Posterior vena cava (tissue), 2 donors: ENCODE results near the gene CHST11. TPM values are rescaled to one million over a fixed set of nuclear protein-coding genes. Genes with fewer than 3 reads are reported as not detected.
A peak's percentile ranks its signal among the peaks of the same experiment; 100 is the strongest.
"Not testable (repeated sequence)": the region's sequence is repeated elsewhere in the genome, so short reads cannot be mapped to it uniquely, and the experiment has no call there.

ENCODE experiments used
- DNase-seq: peaks from one replicate; pipeline ENCODE4 v3.0.0-alpha.2; 2020; ENCODE audit warnings: low spot score
- intact Hi-C, 2 donors: fragments of 100-400 bp; cut with DNase I; formaldehyde crosslinking; loops; one replicate each; pipeline versions ENCODE4 v1.14.1 to v1.14.2; 2022 to 2023
- total RNA-seq, 2 donors: library from RNA; stranded (reverse); fragmentation: NEBNext Ultra II Directional; extraction: Animal tissue kit (Norgen Biotek cat#: 25700); gene quantifications; one replicate each; pipeline ENCODE4 v1.2.1, GENCODE V29; 2021
- donor health status: DM: yes; HTN: yes; CAD: no.
- donor health status: DM: yes; HTN: yes; CAD: no.

CHST11 gene
- total RNA-seq, 2 donors from 2014 or later, result 17.1 to 17.4 TPM

- DNase-seq, result no peak
- intact Hi-C loops, result no loop called here
These were observed 272.3 kb downstream of the CHST11 start for GRCh38 chr12:104729091-104729490.

- DNase-seq, result no peak
- intact Hi-C loops, result no loop called here
These were observed 273.1 kb downstream of the CHST11 start for GRCh38 chr12:104729610-104730446.

- DNase-seq, result no peak
- intact Hi-C loops, result no loop called here
These were observed 274.0 kb downstream of the CHST11 start for GRCh38 chr12:104730763-104731162.

GRCh38 chr12:104733717-104734175 lies 277.0 kb downstream of the CHST11 start:
- intact Hi-C loops, result no loop called here
- no peak for DNase-seq

GRCh38 chr12:104734541-104735095 lies 277.9 kb downstream of the CHST11 start:
- intact Hi-C loops, result no loop called here

GRCh38 chr12:104735801-104736200 lies 279.1 kb downstream of the CHST11 start:
- peak; percentile 66 for DNase-seq
- intact Hi-C loops, result no loop called here

More at GRCh38 chr12:104734541-104735095, 277.9 kb downstream of the CHST11 start:
- DNase-seq, result no peak

- peak; percentile 61 for DNase-seq
- intact Hi-C loops, result no loop called here
These were observed 279.6 kb downstream of the CHST11 start for GRCh38 chr12:104736307-104736706.

- no peak for DNase-seq
- intact Hi-C loops, result no loop called here
These were observed 280.4 kb downstream of the CHST11 start for GRCh38 chr12:104737113-104737512.

- DNase-seq, result no peak
- intact Hi-C loops, result no loop called here
These were observed 281.1 kb downstream of the CHST11 start for GRCh38 chr12:104737791-104738301.

- intact Hi-C loops, result no loop called here
These were observed 281.6 kb downstream of the CHST11 start for GRCh38 chr12:104738331-104738730.

GRCh38 chr12:104738776-104739642 lies 282.3 kb downstream of the CHST11 start:
- intact Hi-C loops, result no loop called here
- DNase-seq, result peak; percentile 46

More at GRCh38 chr12:104738331-104738730, 281.6 kb downstream of the CHST11 start:
- DNase-seq, result peak; percentile 66

- intact Hi-C loops, result no loop called here
- peak; percentile 66 for DNase-seq
These were observed 283.9 kb downstream of the CHST11 start for GRCh38 chr12:104740668-104741067.

GRCh38 chr12:104741077-104741476 lies 284.3 kb downstream of the CHST11 start:
- intact Hi-C loops, result no loop called here
- DNase-seq, result peak; percentile 53

- intact Hi-C loops, result no loop called here
These were observed 285.0 kb downstream of the CHST11 start for GRCh38 chr12:104741497-104742367.

GRCh38 chr12:104742551-104743201 lies 285.9 kb downstream of the CHST11 start:
- peak; percentile 84 for DNase-seq
- intact Hi-C loops, result no loop called here

More at GRCh38 chr12:104741497-104742367, 285.0 kb downstream of the CHST11 start:
- DNase-seq, result no peak

GRCh38 chr12:104743202-104743580 lies 286.4 kb downstream of the CHST11 start:
- intact Hi-C loops, result no loop called here
- peak; percentile 53 for DNase-seq

- DNase-seq, intact Hi-C loops: not testable (repeated sequence)
These were observed 287.2 kb downstream of the CHST11 start for GRCh38 chr12:104743753-104744548.
